H1 (cell line): ENCODE data around the gene AKR1B1. TPM values are rescaled to one million over a fixed set of nuclear protein-coding genes. Genes with fewer than 3 reads are reported as not detected.

ENCODE experiments used
- CHD7 ChIP-seq: fragments of 300-600 bp; sonication (generic); IDR thresholded peaks from 2 replicates; pipeline ENCODE4 v1.7.1; 2012; ENCODE audit warnings: low read length, moderate library complexity, mild to moderate bottlenecking, inconsistent platforms; ENCODE audit not compliant: insufficient replicate concordance
- EZH2 ChIP-seq: fragments of 200-600 bp; sonication (generic); IDR thresholded peaks from 2 replicates; pipeline ENCODE4 v1.7.1; 2012; ENCODE audit warnings: low read depth, mild to moderate bottlenecking, moderate library complexity, low read length, inconsistent platforms; ENCODE audit not compliant: severe bottlenecking
- polyA plus RNA-seq, 7 experiments: library from polyadenylated mRNA; depleted of rRNA in 3 of 7; stranded (reverse) in 5 of 7; unstranded in 2 of 7; fragments of >200 nt in 5 of 7; fragments of 200-250 nt in 2 of 7; gene quantifications; 1 replicate in 5 of 7; 2 replicates in 1 of 7; 4 replicates in 1 of 7; pipeline versions ENCODE4 v1.2.1 to v1.2.3, GENCODE V29; 2011 to 2013; ENCODE audit warnings: missing spikeins in 2 of 7, mixed read lengths in 2 of 7
- total RNA-seq: library from RNA; stranded (reverse); fragmentation: NEBNext Ultra II Directional; extraction: Animal tissue kit (Norgen Biotek cat#: 25700); gene quantifications from 2 replicates; pipeline ENCODE4 v1.2.1, GENCODE V29; 2021

Gene AKR1B1
- total and polyA plus RNA-seq, 2 of the 8 experiments (the other 6 are each of a cell fraction or from before 2014, with no cell fraction given) = 195 to 273 TPM

GRCh38 chr7:134468475-134468874, 9.6 kb upstream of the AKR1B1 start (continued):
- TF ChIP-seq EZH2 = no peak
- no peak for TF ChIP-seq CHD7
